ENCODE data around the gene CD244. TPM values are rescaled to one million over a fixed set of nuclear protein-coding genes. Genes with fewer than 3 reads are reported as not detected.

Gene CD244
- total and polyA plus RNA-seq, 2 donors (not counting 3 experiments of a cell fraction or from before 2014, with no cell fraction given): not detected

- Histone ChIP-seq H3K27ac (ENCODE audit: insufficient read depth, low read depth, low read length) (no peak overlapping the region), H3K9ac (replicated peaks; ENCODE audit: extremely low read depth, insufficient read depth, low read length) (no peak overlapping the region), H3K4me3 (replicated peaks in 1 of 3; ENCODE audit: insufficient read depth in 1 of 3, low read depth in 1 of 3, low read length in 3 of 3) (no peak overlapping the region), H2AFZ (ENCODE audit: low read depth, low read length) (no peak overlapping the region), H3K9me1 (replicated peaks; ENCODE audit: control insufficient read depth, extremely low read depth, insufficient read depth, low read length) (no peaks in the 10 kb centered on the region), H4K20me1 (replicated peaks; ENCODE audit: control insufficient read depth, extremely low read depth, insufficient read depth, low read length) (no peaks in the 10 kb centered on the region), H3K9me3 (replicated peaks; ENCODE audit: control insufficient read depth, insufficient read depth, low read length) (no peaks in the 10 kb centered on the region), H3K79me2 (ENCODE audit: control insufficient read depth, insufficient read depth, low read length) (no peaks in the 10 kb centered on the region), H3K27me3 (ENCODE audit: control insufficient read depth in 2 of 2, insufficient read depth in 2 of 2, low read length in 2 of 2) (no peaks in the 10 kb centered on the region), H3K4me2 (ENCODE audit: insufficient read depth, low read length) (no peak overlapping the region), H3K36me3 (ENCODE audit: control insufficient read depth in 2 of 2, extremely low read depth in 1 of 2, insufficient read depth in 2 of 2, low read length in 2 of 2) (no peaks in the 10 kb centered on the region), H3K4me1 (ENCODE audit: control insufficient read depth, extremely low read depth, insufficient read depth, low read length) (peaks cover 4% of the 10 kb centered on the region)
- POLR2A ChIA-PET: interaction anchor here (0.6 kb wide), 1 partner anchor 72 kb away, joined by 5 read pairs; no protein-coding TSS in a partner anchor
- intact Hi-C loops (cut with micrococcal nuclease) (no loop called here), dilution Hi-C loops (cut with MboI; ENCODE audit: extremely low pct_ligation_motif_present, low sequenced_read_pairs) (no loop called here)
- DNase-seq (ENCODE audit: low read depth, low spot score) (no peak), FAIRE-seq (no peak)
- BruUV-seq (replicated peaks): no TSS peak
- TF ChIP-seq MYC (IDR thresholded peaks at IDR 0.05; ENCODE audit: low read depth, low read length) (no peak), GATA2 (IDR thresholded peaks at IDR 0.05; ENCODE audit: insufficient read depth, insufficient read length, low read depth, low read length) (no peak)
- CTCF ChIA-PET: no interaction called here
Observed at GRCh38 chr1:160887071-160887470, 24.4 kb upstream of the CD244 start.

GRCh38 chr1:160885042-160885441, 22.4 kb upstream of the CD244 start, which contains the start of gene ITLN1:
Gene ITLN1 (minus strand): TSS chr1:160885180. CDS start chr1:160884877, 303 bp downstream.
- TF ChIP-seq EZH2 (IDR thresholded peaks at IDR 0.05; ENCODE audit: borderline replicate concordance, low read depth, low read length, severe bottlenecking): no peak
- no peak for TF ChIP-seq MYC (IDR thresholded peaks at IDR 0.05; ENCODE audit: low read depth, low read length)
- no peak for TF ChIP-seq MAX (IDR thresholded peaks at IDR 0.05; ENCODE audit: insufficient read depth, insufficient read length)
- TF ChIP-seq JUN (IDR thresholded peaks at IDR 0.05; ENCODE audit: borderline replicate concordance, insufficient read depth, insufficient read length, low read depth): no peak
- TF ChIP-seq CTCF (IDR thresholded peaks at IDR 0.05; ENCODE audit: extremely low read depth in 1 of 2, insufficient read depth in 1 of 2, low read depth in 1 of 2, low read length in 2 of 2): no peak
- CTCF ChIA-PET: no interaction called here
- H3K9ac ChIP-seq (replicated peaks; ENCODE audit: extremely low read depth, insufficient read depth, low read length): no peak within 1 kb of the TSS
- intact Hi-C loops (cut with micrococcal nuclease) (no loop called here), dilution Hi-C loops (cut with MboI; ENCODE audit: extremely low pct_ligation_motif_present, low sequenced_read_pairs) (no loop called here)
- no peaks in the 10 kb centered on the region for H3K79me2 ChIP-seq (ENCODE audit: control insufficient read depth, insufficient read depth, low read length)
- H2AFZ ChIP-seq (ENCODE audit: low read depth, low read length): no peak within 1 kb of the TSS
- no peaks in the 10 kb centered on the region for H3K36me3 ChIP-seq (ENCODE audit: control insufficient read depth in 2 of 2, extremely low read depth in 1 of 2, insufficient read depth in 2 of 2, low read length in 2 of 2)
- BruUV-seq (replicated peaks): no TSS peak
- no peaks in the 10 kb centered on the region for H4K20me1 ChIP-seq (replicated peaks; ENCODE audit: control insufficient read depth, extremely low read depth, insufficient read depth, low read length)
- no peak within 1 kb of the TSS for H3K4me3 ChIP-seq (replicated peaks in 1 of 3; ENCODE audit: insufficient read depth in 1 of 3, low read depth in 1 of 3, low read length in 3 of 3)
- DNase-seq (ENCODE audit: low read depth, low spot score): no peak
- H3K27ac ChIP-seq (ENCODE audit: insufficient read depth, low read depth, low read length): no peak within 1 kb of the TSS
- H3K4me2 ChIP-seq (ENCODE audit: insufficient read depth, low read length): no peak within 1 kb of the TSS
- H3K4me1 ChIP-seq (ENCODE audit: control insufficient read depth, extremely low read depth, insufficient read depth, low read length): peaks cover 4% of the 10 kb centered on the region
- H3K27me3 ChIP-seq (ENCODE audit: control insufficient read depth in 2 of 2, insufficient read depth in 2 of 2, low read length in 2 of 2): no peaks in the 10 kb centered on the region
- H3K9me3 ChIP-seq (replicated peaks; ENCODE audit: control insufficient read depth, insufficient read depth, low read length): no peaks in the 10 kb centered on the region
- FAIRE-seq: no peak
- H3K9me1 ChIP-seq (replicated peaks; ENCODE audit: control insufficient read depth, extremely low read depth, insufficient read depth, low read length): no peaks in the 10 kb centered on the region
- POLR2A ChIA-PET: no interaction called here

All from endothelial cell of umbilical vein (primary cell).